ENCODE measurements around the gene ZSWIM1. TPM values are rescaled to one million over a fixed set of nuclear protein-coding genes. Genes with fewer than 3 reads are reported as not detected.
"Not testable (repeated sequence)": the region's sequence is repeated elsewhere in the genome, so short reads cannot be mapped to it uniquely, and the experiment has no call there.

The ZSWIM1 gene
- total RNA-seq, 4 donors from 2014 or later = 9.7 to 18.4 (median 15.0) TPM

DNA sequence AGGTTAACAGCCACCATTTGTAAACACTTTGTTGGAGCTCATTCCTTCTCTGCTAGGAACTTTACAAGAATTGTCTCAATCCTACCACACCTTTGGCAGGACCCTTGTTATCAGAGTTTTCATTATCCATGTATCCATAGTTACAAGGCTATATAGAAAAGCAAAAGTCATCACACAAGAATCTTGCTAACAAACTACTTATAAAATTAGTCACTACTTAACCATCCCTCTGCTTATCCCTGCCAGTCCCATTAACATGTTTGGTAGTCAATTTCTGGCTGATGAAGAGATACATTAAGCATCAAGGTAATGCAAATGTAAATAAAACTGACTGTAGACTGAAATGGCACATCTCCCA lies 13.2 kb upstream of the ZSWIM1 start:
- Histone ChIP-seq H3K27me3 (no peaks in the 10 kb centered on the region), H3K4me1 (no peaks in the 10 kb centered on the region), H3K36me3 (no peaks in the 10 kb centered on the region), H3K4me3 (no peak overlapping the region), H3K9me3 (no peaks in the 10 kb centered on the region), H3K27ac (no peak overlapping the region)
- no peak for DNase-seq (ENCODE audit: low spot score in 2 of 2)
- TF ChIP-seq EP300 (IDR thresholded peaks at IDR 0.05) = no peak
- no peak for TF ChIP-seq POLR2AphosphoS5 (IDR thresholded peaks at IDR 0.05)
- TF ChIP-seq CTCF (IDR thresholded peaks at IDR 0.05) = no peak
- TF ChIP-seq POLR2A (IDR thresholded peaks at IDR 0.05) = no peak

GRCh38 chr20:45872626-45873025 lies 8.4 kb upstream of the ZSWIM1 start:
- Histone ChIP-seq H3K27me3 (no peaks in the 10 kb centered on the region), H3K4me1 (peaks cover 2% of the 10 kb centered on the region), H3K27ac (no peak overlapping the region), H3K9me3 (no peaks in the 10 kb centered on the region), H3K4me3 (no peak overlapping the region), H3K36me3 (peaks cover 4% of the 10 kb centered on the region)
- DNase-seq (ENCODE audit: low spot score in 2 of 2) = no peak
- TF ChIP-seq POLR2A (IDR thresholded peaks at IDR 0.05) (no peak), EP300 (IDR thresholded peaks at IDR 0.05) (no peak), CTCF (IDR thresholded peaks at IDR 0.05) (no peak), POLR2AphosphoS5 (IDR thresholded peaks at IDR 0.05) (no peak)
- 92% methylated on average over 3 of the region's 4 CpGs for WGBS

- WGBS = 75% methylated on average over 1 of the region's 1 CpG
- Histone ChIP-seq H3K36me3 (peaks cover 13% of the 10 kb centered on the region), H3K9me3 (no peaks in the 10 kb centered on the region), H3K4me1 (peaks cover 2% of the 10 kb centered on the region), H3K4me3 (no peak overlapping the region), H3K27me3 (no peaks in the 10 kb centered on the region), H3K27ac (peak overlapping the region; percentile 10)
- no peak for TF ChIP-seq CTCF (IDR thresholded peaks at IDR 0.05)
- TF ChIP-seq POLR2A (IDR thresholded peaks at IDR 0.05) = no peak
- no peak for TF ChIP-seq POLR2AphosphoS5 (IDR thresholded peaks at IDR 0.05)
- TF ChIP-seq EP300 (IDR thresholded peaks at IDR 0.05) = no peak
- no peak for DNase-seq (ENCODE audit: low spot score in 2 of 2)
Measured at GRCh38 chr20:45873409-45874103, 7.5 kb upstream of the ZSWIM1 start.

GRCh38 chr20:45874104-45874481 lies 6.9 kb upstream of the ZSWIM1 start:
- peaks cover 16% of the 10 kb centered on the region for H3K36me3 ChIP-seq
- H3K4me3 ChIP-seq; H3K27ac ChIP-seq; H3K4me1 ChIP-seq; DNase-seq (ENCODE audit: low spot score in 2 of 2); H3K27me3 ChIP-seq; H3K9me3 ChIP-seq: not testable (repeated sequence)
- WGBS = 93% methylated on average over 10 of the region's 10 CpGs

- Histone ChIP-seq H3K36me3 (peaks cover 16% of the 10 kb centered on the region), H3K4me1 (peaks cover 5% of the 10 kb centered on the region), H3K27me3 (no peaks in the 10 kb centered on the region), H3K27ac (no peak overlapping the region), H3K4me3 (no peak overlapping the region), H3K9me3 (no peaks in the 10 kb centered on the region)
- TF ChIP-seq EP300 (IDR thresholded peaks at IDR 0.05) = no peak
- no peak for TF ChIP-seq POLR2A (IDR thresholded peaks at IDR 0.05)
- no peak for TF ChIP-seq CTCF (IDR thresholded peaks at IDR 0.05)
- no peak for TF ChIP-seq POLR2AphosphoS5 (IDR thresholded peaks at IDR 0.05)
- DNase-seq (ENCODE audit: low spot score in 2 of 2) = no peak
- WGBS = 64% methylated on average over 4 of the region's 4 CpGs
Measured at GRCh38 chr20:45874576-45874975, 6.5 kb upstream of the ZSWIM1 start.

Data from suprapubic skin (tissue), 4 donors.